IMR-90 (cell line): ENCODE measurements around the gene CPO. TPM values are rescaled to one million over a fixed set of nuclear protein-coding genes. Genes with fewer than 3 reads are reported as not detected.

Experiments
- ATAC-seq: fragments of 200-7000 bp; cut with Tn5 transposase; 2 replicates; pipeline ENCODE4 v1.9.1; 2020; ENCODE audit warnings: low read depth, mild to moderate bottlenecking, moderate library complexity
- BruUV-seq: library from RNA; stranded (reverse); fragments of 400-500 nt; replicated peaks from 2 replicates; lab custom pipeline; 2021; lab: Mats Ljungman, UMichigan
- CTCF ChIA-PET: fragments of 300-600 bp; formaldehyde crosslinking; extraction: SDS; loops from one replicate; lab custom pipeline; 2021; ENCODE audit warnings: antibody characterized with exemption; lab: Yijun Ruan, JAX
- POLR2A ChIA-PET: fragments of 300-600 bp; sonication (Branson Sonifier 250); formaldehyde crosslinking; loops from one replicate; lab custom pipeline; 2022; ENCODE audit warnings: antibody characterized with exemption; ENCODE audit not compliant: unreplicated experiment; lab: Charles Lee
- DNase-seq: peaks from one replicate; pipeline ENCODE4 v3.0.0; 2013
- H2AFZ ChIP-seq: replicated peaks from 2 replicates; pipeline ENCODE3; 2013; ENCODE audit warnings: low read length, mild to moderate bottlenecking; ENCODE audit not compliant: poor library complexity
- H2AK5ac ChIP-seq: 2 replicates; pipeline ENCODE4 v1.6.1; 2013; ENCODE audit warnings: low read depth, low read length, inconsistent platforms
- H2AK9ac ChIP-seq: replicated peaks from 2 replicates; pipeline ENCODE3; 2013; ENCODE audit warnings: mild to moderate bottlenecking, low read depth, low read length, moderate library complexity; ENCODE audit not compliant: poor library complexity
- H2BK120ac ChIP-seq: 2 replicates; pipeline ENCODE4 v1.6.1; 2013; ENCODE audit warnings: low read depth, low read length, inconsistent platforms
- H2BK15ac ChIP-seq: 3 replicates; pipeline ENCODE4 v1.6.1; 2013; ENCODE audit warnings: low read depth, low read length, inconsistent platforms
- H2BK20ac ChIP-seq: 2 replicates; pipeline ENCODE4 v1.6.1; 2013; ENCODE audit warnings: low read depth, mild to moderate bottlenecking, inconsistent platforms, low read length, moderate library complexity
- H2BK5ac ChIP-seq: 2 replicates; pipeline ENCODE4 v1.6.1; 2013; ENCODE audit warnings: mild to moderate bottlenecking, low read depth, low read length, inconsistent platforms; ENCODE audit not compliant: poor library complexity, severe bottlenecking
- H3K14ac ChIP-seq: replicated peaks from 2 replicates; pipeline ENCODE4 v1.6.1; 2013; ENCODE audit warnings: low read depth, low read length, inconsistent platforms
- H3K18ac ChIP-seq: 2 replicates; pipeline ENCODE4 v1.6.1; 2013; ENCODE audit warnings: low read depth, low read length, control low read depth
- H3K23ac ChIP-seq: 2 replicates; pipeline ENCODE4 v1.6.1; 2013; ENCODE audit warnings: low read depth, low read length, inconsistent platforms
- H3K27ac ChIP-seq: 2 replicates; pipeline ENCODE4 v1.5.1; 2013; ENCODE audit warnings: mild to moderate bottlenecking, control low read depth, low read length; ENCODE audit not compliant: insufficient read depth
- H3K27me3 ChIP-seq: 2 replicates; pipeline ENCODE4 v1.6.1; 2013; ENCODE audit warnings: low read length; ENCODE audit not compliant: control insufficient read depth, insufficient read depth
- H3K36me3 ChIP-seq: 2 replicates; pipeline ENCODE4 v1.6.1; 2013; ENCODE audit warnings: low read length, mixed read lengths; ENCODE audit not compliant: control insufficient read depth, insufficient read depth
- H3K4ac ChIP-seq: 2 replicates; pipeline ENCODE4 v1.6.1; 2013; ENCODE audit warnings: low read depth, low read length, inconsistent platforms
- H3K4me1 ChIP-seq: 2 replicates; pipeline ENCODE4 v1.6.1; 2013; ENCODE audit warnings: low read length, mixed read lengths; ENCODE audit not compliant: control insufficient read depth, insufficient read depth
- H3K4me2 ChIP-seq: 2 replicates; pipeline ENCODE4 v1.6.1; 2013; ENCODE audit warnings: low read depth, mild to moderate bottlenecking, control low read depth, low read length, moderate library complexity
- H3K4me3 ChIP-seq: 2 replicates; pipeline ENCODE4 v1.5.1; 2013; ENCODE audit warnings: low read depth, mild to moderate bottlenecking, control low read depth, low read length, moderate library complexity; ENCODE audit not compliant: insufficient read depth
- H3K56ac ChIP-seq: 2 replicates; pipeline ENCODE4 v1.6.1; 2013; ENCODE audit warnings: low read length, inconsistent platforms; ENCODE audit not compliant: insufficient read depth; ENCODE audit errors: extremely low read depth
- H3K79me1 ChIP-seq, 2 experiments: 2 replicates each; pipeline ENCODE4 v1.6.1; 2013; ENCODE audit warnings: low read length in 2 of 2, inconsistent platforms in 1 of 2, low read depth in 1 of 2
- H3K9ac ChIP-seq: 2 replicates; pipeline ENCODE4 v1.6.1; 2013; ENCODE audit warnings: low read depth, low read length, control low read depth
- H3K9me1 ChIP-seq: 2 replicates; pipeline ENCODE4 v1.6.1; 2013; ENCODE audit warnings: low read length, inconsistent platforms; ENCODE audit not compliant: insufficient read depth
- H3K9me3 ChIP-seq: 2 replicates; pipeline ENCODE4 v1.6.1; 2013; ENCODE audit warnings: low read length; ENCODE audit not compliant: control insufficient read depth, insufficient read depth
- H4K20me1 ChIP-seq: 2 replicates; pipeline ENCODE4 v1.6.1; 2013; ENCODE audit warnings: low read length, inconsistent platforms; ENCODE audit not compliant: insufficient read depth
- H4K5ac ChIP-seq: 2 replicates; pipeline ENCODE4 v1.6.1; 2013; ENCODE audit warnings: mild to moderate bottlenecking, low read depth, low read length, control low read depth
- H4K8ac ChIP-seq, 2 experiments: 2 replicates each; pipeline ENCODE4 v1.6.1; 2013; ENCODE audit warnings: low read depth in 2 of 2, low read length in 2 of 2, control low read depth in 1 of 2, inconsistent platforms in 1 of 2
- H4K91ac ChIP-seq: 2 replicates; pipeline ENCODE4 v1.6.1; 2013; ENCODE audit warnings: low read depth, low read length, inconsistent platforms; ENCODE audit not compliant: insufficient read depth
- BHLHE40 ChIP-seq: fragments of 150-350 bp; IDR thresholded peaks from 2 replicates; pipeline ENCODE4 v1.6.1; 2016; ENCODE audit warnings: mild to moderate bottlenecking, low read depth, low read length
- CEBPB ChIP-seq: IDR thresholded peaks from 2 replicates; pipeline ENCODE4 v1.6.1; 2012; ENCODE audit warnings: low read depth, low read length, improper control_type of control experiment
- CHD1 ChIP-seq: IDR thresholded peaks from 2 replicates; pipeline ENCODE4 v1.6.1; 2012; ENCODE audit warnings: low read depth, low read length, improper control_type of control experiment
- CTCF ChIP-seq: conservative IDR thresholded peaks from 2 replicates; pipeline ENCODE4 v1.5.1; 2012; ENCODE audit warnings: mild to moderate bottlenecking, low read depth, low read length, improper control_type of control experiment
- ELK1 ChIP-seq: fragments of 150-350 bp; IDR thresholded peaks from 2 replicates; pipeline ENCODE4 v1.6.1; 2016; ENCODE audit warnings: low read depth, mild to moderate bottlenecking, low read length, moderate library complexity, borderline replicate concordance
- FOS ChIP-seq: fragments of 150-350 bp; IDR thresholded peaks from 2 replicates; pipeline ENCODE4 v1.6.1; 2016; ENCODE audit warnings: low read depth, low read length
- MAFK ChIP-seq: IDR thresholded peaks from 2 replicates; pipeline ENCODE4 v1.6.1; 2012; ENCODE audit warnings: low read depth, low read length, improper control_type of control experiment
- MAZ ChIP-seq: IDR thresholded peaks from 2 replicates; pipeline ENCODE4 v1.6.1; 2012; ENCODE audit warnings: low read depth, mild to moderate bottlenecking, low read length, improper control_type of control experiment, moderate library complexity, borderline replicate concordance
- NFE2L2 ChIP-seq: fragments of 150-350 bp; IDR thresholded peaks from 2 replicates; pipeline ENCODE4 v1.6.1; 2016; ENCODE audit warnings: low read depth, mild to moderate bottlenecking, low read length
- POLR2A ChIP-seq: IDR thresholded peaks from 2 replicates; pipeline ENCODE4 v1.6.1; 2012; ENCODE audit warnings: mild to moderate bottlenecking, low read depth, low read length
- RCOR1 ChIP-seq: IDR thresholded peaks from 2 replicates; pipeline ENCODE4 v1.6.1; 2012; ENCODE audit warnings: mild to moderate bottlenecking, low read length, improper control_type of control experiment; ENCODE audit not compliant: insufficient replicate concordance
- RFX5 ChIP-seq: IDR thresholded peaks from 2 replicates; pipeline ENCODE4 v1.8.0; 2012; ENCODE audit warnings: low read depth, mild to moderate bottlenecking, low read length, moderate library complexity
- USF2 ChIP-seq: fragments of 150-350 bp; IDR thresholded peaks from 2 replicates; pipeline ENCODE4 v1.6.1; 2017; ENCODE audit warnings: mild to moderate bottlenecking, antibody characterized with exemption, low read length, low read depth
- WGBS, 2 experiments: methylation state at CpG; one replicate each; pipeline versions ENCODE4 v1.1.5 to v1.1.7; 2013; ENCODE audit warnings: missing lambda C conversion rate in 2 of 2; ENCODE audit not compliant: insufficient read length in 1 of 2; ENCODE audit errors: extremely low coverage in 2 of 2; 5-methylcytosine and 5-hydroxymethylcytosine counted together
- dilution Hi-C: fragments of 300-500 bp; cut with HindIII; formaldehyde crosslinking; loops from one replicate; pipeline ENCODE4 v1.14.3; 2018; ENCODE audit warnings: low sequenced_read_pairs; ENCODE audit not compliant: unreplicated experiment
- in situ Hi-C: fragments of 300-500 bp; cut with MboI; formaldehyde crosslinking; loops from 3 replicates; pipeline ENCODE4 v1.14.3; 2019; ENCODE audit warnings: low sequenced_read_pairs, inconsistent platforms, mixed read lengths
- intact Hi-C: fragments of 100-400 bp; cut with micrococcal nuclease; formaldehyde crosslinking; loops from 2 replicates; pipeline ENCODE4 v1.10.0; 2022
- polyA plus RNA-seq, 3 experiments: library from polyadenylated mRNA; depleted of rRNA; stranded (reverse); fragments of >200 nt; gene quantifications; 2 replicates each; pipeline ENCODE4 v1.2.3, GENCODE V29; 2012; ENCODE audit warnings: low replicate concordance in 1 of 3
- total RNA-seq: library from RNA; depleted of rRNA; stranded (reverse); fragments of >200 nt; gene quantifications from 2 replicates; pipeline ENCODE4 v1.2.3, GENCODE V29; 2012

Gene CPO
- total and polyA plus RNA-seq, 2 of the 4 experiments (the other 2 are of a cell fraction): not detected

DNA sequence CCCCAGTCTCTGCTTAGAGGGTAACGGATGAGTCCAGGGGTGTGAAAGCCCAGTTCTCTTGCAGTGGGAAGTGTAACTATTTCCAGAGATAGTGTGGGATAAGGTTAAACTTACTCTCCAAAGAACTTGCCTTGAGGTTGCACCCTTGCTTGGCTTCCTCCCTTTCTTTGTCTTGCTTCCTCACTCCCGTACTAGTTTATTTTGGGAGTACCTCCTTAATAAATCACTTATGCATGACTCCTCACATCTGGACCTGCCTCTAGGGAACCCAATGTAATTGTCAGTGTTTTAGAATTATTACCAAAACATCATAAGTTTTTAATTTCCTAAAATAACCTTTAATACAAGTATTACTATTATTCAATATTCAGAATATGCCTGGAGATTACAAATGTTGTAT is 35.2 kb downstream of the CPO start:
- no peak for DNase-seq
- no peaks in the 10 kb centered on the region for H3K36me3 ChIP-seq
- no peak overlapping the region for H4K91ac ChIP-seq
- in situ Hi-C loops: no loop called here
- no peak overlapping the region for H3K18ac ChIP-seq
- no peak overlapping the region for H2BK120ac ChIP-seq
- peaks cover 8% of the 10 kb centered on the region for H3K27me3 ChIP-seq
- whole genome bisulfite sequencing, 2 experiments: no CpG with 5 or more reads among the region's 2 CpGs
- dilution Hi-C loops: no loop called here
- no peak overlapping the region for H3K27ac ChIP-seq
- H3K4me2 ChIP-seq: no peak overlapping the region
- no peak overlapping the region for H2AK5ac ChIP-seq
- no peaks in the 10 kb centered on the region for H3K4me1 ChIP-seq
- H3K56ac ChIP-seq: no peak overlapping the region
- H3K4ac ChIP-seq: no peak overlapping the region
- ChIA-PET CTCF (interaction anchor here (0.7 kb wide), 1 partner anchor 498 kb away, joined by 3 read pairs; no protein-coding TSS in a partner anchor), POLR2A (no interaction called here)
- H3K9me3 ChIP-seq: peaks cover 2% of the 10 kb centered on the region; the same call in 1 of the 2 replicates
- H3K9ac ChIP-seq: no peak overlapping the region
- no peak overlapping the region for H2BK20ac ChIP-seq
- no peak overlapping the region for H2AFZ ChIP-seq
- intact Hi-C loops: no loop called here
- no peak overlapping the region for H2BK5ac ChIP-seq
- no peak overlapping the region for H2BK15ac ChIP-seq
- no peaks in the 10 kb centered on the region for H4K20me1 ChIP-seq
- H3K9me1 ChIP-seq: no peaks in the 10 kb centered on the region
- H4K5ac ChIP-seq: no peak overlapping the region
- no peak overlapping the region for H3K4me3 ChIP-seq
- no peaks in the 10 kb centered on the region for H3K79me1 ChIP-seq
- TF ChIP-seq CHD1: no peak
- TF ChIP-seq ELK1: no peak
- TF ChIP-seq RCOR1: no peak
- no peak for TF ChIP-seq BHLHE40
- no peak for TF ChIP-seq RFX5
- no peak for TF ChIP-seq MAZ
- no peak for TF ChIP-seq CTCF
- no peak for TF ChIP-seq NFE2L2
- no peak for TF ChIP-seq CEBPB
- TF ChIP-seq FOS: no peak
- no peak for TF ChIP-seq POLR2A
- TF ChIP-seq USF2: no peak
- no peak for TF ChIP-seq MAFK
- BruUV-seq: no TSS peak
- no peak for ATAC-seq
- H3K23ac ChIP-seq: no peak overlapping the region
- H4K8ac ChIP-seq: no peak overlapping the region
- no peak overlapping the region for H3K14ac ChIP-seq
- no peak overlapping the region for H2AK9ac ChIP-seq
